Neuron (in vitro differentiated cells): ENCODE results near the gene FAM174C.
"Not testable (repeated sequence)": the region's sequence is repeated elsewhere in the genome, so short reads cannot be mapped to it uniquely, and the experiment has no call there.

Experiments used
- H2AFZ ChIP-seq: one replicate; pipeline ENCODE4 v1.6.1; 2013; ENCODE audit warnings: low read depth, mild to moderate bottlenecking, inconsistent platforms, low read length, moderate library complexity
- H3K27me3 ChIP-seq: one replicate; pipeline ENCODE4 v1.6.1; 2013; ENCODE audit warnings: low read length; ENCODE audit not compliant: insufficient read depth
- H3K36me3 ChIP-seq: one replicate; pipeline ENCODE4 v1.6.1; 2013; ENCODE audit warnings: low read length; ENCODE audit not compliant: insufficient read depth
- H3K4me1 ChIP-seq: one replicate; pipeline ENCODE4 v1.6.1; 2013; ENCODE audit warnings: low read length; ENCODE audit not compliant: insufficient read depth
- H3K4me3 ChIP-seq: 2 replicates; pipeline ENCODE4 v1.5.1; 2013; ENCODE audit warnings: mild to moderate bottlenecking, low read length, moderate library complexity
- H3K9me3 ChIP-seq: one replicate; pipeline ENCODE4 v1.6.1; 2013; ENCODE audit warnings: low read length

Gene FAM174C

DNA sequence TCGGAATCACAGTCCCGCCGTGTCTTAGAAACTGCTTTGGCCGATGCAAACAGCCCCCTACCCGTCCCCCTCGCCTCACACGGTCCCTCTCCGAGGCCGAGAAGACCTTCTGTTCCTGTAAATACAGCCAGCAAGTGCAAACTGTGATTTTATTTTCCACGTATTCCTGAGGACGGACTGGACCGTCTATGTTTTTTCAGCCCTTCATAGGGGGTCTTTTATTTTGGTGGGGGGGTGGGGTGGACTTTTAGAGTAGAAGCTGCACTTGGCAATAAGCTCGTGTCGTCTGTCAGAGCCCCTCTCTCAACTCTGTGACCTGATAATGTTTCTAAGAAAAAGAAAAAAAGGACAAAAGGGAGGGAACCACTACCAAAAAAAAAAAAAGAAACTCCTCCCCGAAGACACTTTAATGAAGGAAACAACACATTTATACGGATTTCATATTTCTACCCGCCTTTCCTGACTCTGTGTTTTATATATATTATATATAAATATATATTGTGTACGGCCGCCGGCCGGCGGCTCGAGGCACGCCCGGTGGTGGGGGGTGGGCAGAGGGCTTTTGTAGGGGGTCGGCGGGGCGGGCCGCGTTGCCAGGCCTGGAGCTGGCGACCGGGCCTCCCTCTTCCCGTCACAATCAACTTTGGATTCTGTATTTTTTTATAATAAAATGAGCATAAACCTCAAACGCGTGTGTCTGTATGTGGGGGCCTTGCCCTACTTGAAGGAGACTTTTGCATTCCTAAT, 25.6 kb downstream of the FAM174C start:
- H2AFZ ChIP-seq, result no peak overlapping the region
- peaks cover 13% of the 10 kb centered on the region for H3K4me1 ChIP-seq
- peaks cover 6% of the 10 kb centered on the region for H3K36me3 ChIP-seq

DNA sequence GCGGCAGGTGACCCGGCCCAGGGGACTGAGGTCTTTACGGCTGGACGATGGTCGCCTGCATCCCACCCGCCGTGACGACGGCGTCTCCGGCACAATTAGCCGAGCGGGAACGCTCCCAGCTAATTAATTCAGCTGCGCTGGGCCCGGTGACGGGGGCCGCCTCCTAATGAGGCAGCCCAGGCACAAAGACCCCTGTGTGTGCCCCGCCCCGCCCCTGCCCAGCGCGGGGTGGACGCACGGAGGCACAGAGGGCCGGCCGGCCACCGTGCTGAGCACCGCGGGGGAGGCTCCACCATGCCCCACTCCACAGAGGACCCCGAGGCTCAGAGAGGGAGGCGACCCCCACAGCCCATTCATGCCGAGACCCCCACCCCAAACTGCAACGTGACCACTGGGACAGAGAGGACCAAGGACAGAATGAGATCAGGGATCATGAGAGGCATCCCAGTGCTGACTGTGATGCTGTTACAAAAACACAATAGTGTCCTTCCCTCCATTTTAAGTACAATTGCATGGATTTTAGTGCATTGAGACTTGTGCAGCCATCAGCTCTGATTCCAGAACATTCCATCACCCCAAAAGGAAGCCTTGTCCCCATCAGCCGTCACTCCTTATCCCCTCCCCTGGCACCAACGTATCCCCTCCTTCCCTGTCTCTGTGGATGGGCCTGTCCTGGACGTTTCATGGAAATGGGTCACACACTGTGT, 27.4 kb downstream of the FAM174C start:
- H3K4me3 ChIP-seq, result no peak overlapping the region
- H3K36me3 ChIP-seq, result peaks cover 6% of the 10 kb centered on the region
- peaks cover 13% of the 10 kb centered on the region for H3K4me1 ChIP-seq
- H3K27me3 ChIP-seq, result no peaks in the 10 kb centered on the region
- H3K9me3 ChIP-seq, result no peaks in the 10 kb centered on the region
- no peak overlapping the region for H2AFZ ChIP-seq

More for the DNA sequence above, 25.6 kb downstream of the FAM174C start:
- no peaks in the 10 kb centered on the region for H3K9me3 ChIP-seq
- no peaks in the 10 kb centered on the region for H3K27me3 ChIP-seq
- H3K4me3 ChIP-seq, result no peak overlapping the region

DNA sequence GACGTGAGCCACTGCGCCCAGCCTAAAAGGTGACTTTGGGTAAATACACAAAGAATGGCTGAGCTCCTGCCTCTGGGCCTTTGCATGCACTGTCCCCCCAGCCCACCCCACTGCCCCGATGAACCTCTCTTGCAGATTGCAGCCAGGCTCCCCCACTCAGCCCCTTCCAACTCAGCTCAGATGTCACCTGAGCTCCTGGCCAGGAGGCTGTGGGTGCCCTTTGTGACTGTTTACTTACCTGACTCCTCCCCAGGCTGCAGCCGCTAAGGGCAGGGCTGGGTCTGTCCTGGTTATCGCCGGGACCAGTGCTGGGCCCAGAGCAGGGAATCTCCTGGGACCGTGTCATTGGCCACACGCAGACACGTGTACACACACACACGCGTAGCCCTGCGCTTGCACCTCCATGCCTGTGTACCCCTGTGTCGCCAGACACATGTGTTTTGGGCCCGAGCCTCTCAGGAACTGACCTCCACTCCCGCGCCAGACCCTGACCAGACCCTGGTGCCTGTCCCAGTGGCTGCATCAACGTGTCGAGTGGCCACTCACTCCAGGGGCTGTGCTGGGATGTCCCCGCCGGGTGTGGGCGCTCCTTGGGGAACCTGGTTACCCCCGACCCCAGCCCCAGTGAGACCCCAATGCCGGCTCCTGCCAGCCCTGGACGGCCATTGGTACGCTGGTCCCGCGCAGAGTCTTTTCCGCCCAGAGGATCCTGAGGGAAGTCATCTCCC, 29.0 kb downstream of the FAM174C start:
- no peak overlapping the region for H3K4me3 ChIP-seq
- H3K9me3 ChIP-seq, result no peaks in the 10 kb centered on the region
- H3K36me3 ChIP-seq, result peaks cover 4% of the 10 kb centered on the region
- peaks cover 13% of the 10 kb centered on the region for H3K4me1 ChIP-seq
- H3K27me3 ChIP-seq, result no peaks in the 10 kb centered on the region
- no peak overlapping the region for H2AFZ ChIP-seq

DNA sequence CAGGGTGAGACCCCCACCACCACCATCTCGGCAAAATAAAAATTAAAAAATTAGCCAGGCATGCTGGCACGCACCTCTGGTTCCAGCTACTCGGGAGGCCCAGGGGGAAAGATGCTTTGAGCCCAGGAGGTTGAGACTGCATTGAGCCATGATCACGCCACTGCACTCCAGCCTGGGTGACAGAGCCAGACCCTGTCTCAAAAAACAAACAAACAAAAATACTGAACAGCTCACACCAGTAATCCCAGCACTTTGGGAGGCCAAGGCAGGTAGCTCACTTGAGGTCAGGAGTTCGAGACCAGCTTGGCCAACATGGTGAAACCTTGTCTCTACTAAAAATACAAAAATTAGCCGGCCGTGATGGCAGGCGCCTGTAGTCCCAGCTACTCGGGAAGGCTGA, 30.0 kb downstream of the FAM174C start:
- peaks cover 13% of the 10 kb centered on the region for H3K4me1 ChIP-seq
- H2AFZ ChIP-seq, H3K4me3 ChIP-seq, H3K27me3 ChIP-seq, H3K36me3 ChIP-seq, H3K9me3 ChIP-seq: not testable (repeated sequence)

DNA sequence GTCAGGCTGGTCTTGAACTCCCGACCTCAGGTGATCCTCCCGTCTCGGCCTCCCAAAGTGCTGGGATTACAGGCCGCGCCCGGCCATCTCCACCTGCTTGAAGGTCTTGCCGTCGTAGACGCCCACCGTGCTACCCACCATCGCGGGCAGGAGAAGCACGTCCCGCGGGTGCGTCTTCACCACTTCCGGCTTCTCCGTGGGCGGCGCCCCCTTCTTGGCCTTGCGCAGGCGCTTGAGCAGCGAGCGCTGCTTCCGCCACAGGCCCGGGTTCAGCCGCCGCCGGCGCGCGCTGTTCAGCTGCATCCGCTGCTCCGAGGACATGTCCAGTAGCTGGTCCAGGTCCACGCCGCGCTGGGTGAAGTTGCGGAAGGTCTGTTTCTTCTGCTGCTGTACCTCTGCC, 32.0 kb downstream of the FAM174C start:
- Histone ChIP-seq H2AFZ (no peak overlapping the region), H3K36me3 (no peaks in the 10 kb centered on the region), H3K4me1 (peaks cover 9% of the 10 kb centered on the region), H3K4me3 (no peak overlapping the region), H3K9me3 (no peaks in the 10 kb centered on the region), H3K27me3 (peaks cover 5% of the 10 kb centered on the region)

DNA sequence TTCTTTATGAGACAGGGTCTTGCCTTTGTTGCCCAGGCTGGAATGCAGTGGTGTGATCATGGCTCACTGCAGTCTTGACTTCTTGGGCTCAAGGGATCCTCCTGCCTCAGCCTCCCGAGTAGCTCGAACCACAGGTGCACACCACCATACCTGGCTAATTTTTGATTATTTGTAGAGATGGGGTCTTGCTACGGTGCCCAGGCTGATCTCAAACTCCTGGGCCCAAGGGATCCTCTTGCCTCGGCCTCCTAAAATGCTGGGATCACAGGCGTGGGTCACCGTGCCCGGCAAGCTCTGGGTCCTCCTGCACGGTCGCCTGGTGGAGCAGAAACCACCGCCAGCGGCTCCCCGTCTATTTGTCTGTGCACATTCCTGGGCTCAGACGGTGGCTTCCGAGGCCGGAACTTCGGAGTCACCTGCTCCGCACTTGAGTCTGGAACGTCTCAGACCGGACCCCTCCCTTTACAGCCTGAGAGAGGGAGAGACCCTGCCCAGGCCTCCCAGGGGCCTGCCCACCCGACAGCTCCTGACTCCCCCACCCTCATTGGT, 32.5 kb downstream of the FAM174C start:
- no peak overlapping the region for H2AFZ ChIP-seq
- H3K36me3 ChIP-seq, result no peaks in the 10 kb centered on the region
- H3K4me3 ChIP-seq, result no peak overlapping the region
- peaks cover 4% of the 10 kb centered on the region for H3K4me1 ChIP-seq
- H3K27me3 ChIP-seq, result peaks cover 5% of the 10 kb centered on the region
- H3K9me3 ChIP-seq, result no peaks in the 10 kb centered on the region

DNA sequence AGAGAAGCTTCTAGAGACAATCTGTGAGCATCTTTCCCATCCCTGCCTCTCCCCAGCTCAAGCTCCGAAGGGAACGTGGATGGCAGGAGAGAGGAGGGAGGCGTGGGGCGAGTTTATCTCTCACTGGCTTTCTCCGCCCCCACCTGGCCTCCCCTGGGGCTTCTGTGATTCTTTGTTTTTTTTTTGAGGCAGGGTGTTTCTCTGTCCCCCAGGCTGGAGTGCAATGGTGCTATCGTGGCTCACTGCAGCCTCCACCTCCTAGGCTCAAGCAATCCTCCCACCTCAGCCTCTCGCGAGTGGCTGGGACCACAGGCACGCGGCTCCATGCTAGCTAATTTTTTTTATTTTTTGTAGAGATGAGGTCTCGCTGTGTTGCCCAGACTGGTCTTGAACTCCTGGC, 33.4 kb downstream of the FAM174C start:
- H3K4me3 ChIP-seq, result no peak overlapping the region
- H3K36me3 ChIP-seq, result no peaks in the 10 kb centered on the region
- peaks cover 11% of the 10 kb centered on the region for H3K27me3 ChIP-seq
- no peaks in the 10 kb centered on the region for H3K9me3 ChIP-seq
- H3K4me1 ChIP-seq, result no peaks in the 10 kb centered on the region
- no peak overlapping the region for H2AFZ ChIP-seq

DNA sequence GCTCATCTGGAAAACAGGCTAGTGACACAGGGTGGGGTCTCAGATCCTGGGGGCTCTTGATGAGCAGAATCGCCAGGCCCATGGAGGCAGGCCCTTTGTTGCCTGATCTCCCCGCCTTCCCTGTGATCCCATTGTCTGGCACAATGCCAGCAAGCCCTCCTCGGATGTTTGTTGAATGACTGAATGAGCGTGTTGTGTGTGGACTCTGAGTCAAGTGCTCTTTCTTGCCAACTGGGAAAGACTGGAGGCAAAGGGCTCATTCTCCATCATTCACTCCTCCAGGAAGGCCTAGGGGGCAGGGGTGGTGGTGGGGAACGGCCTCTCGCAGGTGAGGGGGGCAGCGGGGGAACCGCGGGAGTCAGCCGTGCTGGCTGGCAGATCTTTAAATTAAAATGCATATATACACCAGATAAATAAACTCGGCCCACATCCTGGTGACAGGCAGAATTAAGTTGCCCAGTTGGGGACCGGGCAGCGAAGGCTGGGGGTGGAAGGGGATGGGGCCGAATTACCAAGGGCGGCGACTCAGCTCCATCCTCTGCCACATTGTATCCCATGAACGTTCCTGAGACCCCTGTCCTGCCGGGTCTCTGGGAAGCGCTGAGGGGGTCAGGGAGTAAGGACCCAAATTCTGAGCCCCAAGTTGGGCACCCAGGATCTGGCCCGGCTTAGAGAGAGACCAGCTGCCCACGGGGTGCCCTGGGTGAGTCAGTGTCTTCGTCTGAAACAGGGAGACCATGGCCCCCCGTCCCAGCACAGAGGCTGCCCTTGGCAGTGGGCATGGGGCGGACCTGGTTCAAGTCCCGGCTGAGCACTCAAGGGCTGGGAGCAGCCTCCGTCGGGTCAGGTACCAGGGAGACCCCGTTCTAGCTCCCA, 34.9 kb downstream of the FAM174C start:
- no peaks in the 10 kb centered on the region for H3K9me3 ChIP-seq
- H3K4me1 ChIP-seq, result no peaks in the 10 kb centered on the region
- H3K27me3 ChIP-seq, result peaks cover 17% of the 10 kb centered on the region
- H2AFZ ChIP-seq, result no peak overlapping the region
- H3K36me3 ChIP-seq, result no peaks in the 10 kb centered on the region
- H3K4me3 ChIP-seq, result no peak overlapping the region

DNA sequence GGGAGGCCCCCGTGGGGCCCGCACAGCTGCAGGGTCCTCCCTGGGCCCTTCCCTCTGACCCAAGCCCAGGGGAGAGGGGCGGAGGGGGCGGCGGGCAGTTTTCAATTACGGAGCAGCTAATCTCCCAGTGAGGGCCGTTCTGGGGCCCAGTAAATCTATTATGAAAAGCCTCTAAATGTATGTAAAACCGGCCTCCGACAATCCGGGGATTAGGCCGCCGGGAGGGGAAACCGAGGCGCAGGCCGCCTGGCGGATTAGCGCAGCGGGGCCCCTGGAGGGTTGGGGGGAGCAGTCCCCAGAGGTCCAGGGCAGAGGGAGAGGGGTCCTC, 35.5 kb downstream of the FAM174C start:
- no peaks in the 10 kb centered on the region for H3K36me3 ChIP-seq
- H3K9me3 ChIP-seq, result no peaks in the 10 kb centered on the region
- H3K27me3 ChIP-seq, result peaks cover 17% of the 10 kb centered on the region
- H3K4me3 ChIP-seq, result no peak overlapping the region
- H2AFZ ChIP-seq, result no peak overlapping the region
- peaks cover under 1% of the 10 kb centered on the region for H3K4me1 ChIP-seq

DNA sequence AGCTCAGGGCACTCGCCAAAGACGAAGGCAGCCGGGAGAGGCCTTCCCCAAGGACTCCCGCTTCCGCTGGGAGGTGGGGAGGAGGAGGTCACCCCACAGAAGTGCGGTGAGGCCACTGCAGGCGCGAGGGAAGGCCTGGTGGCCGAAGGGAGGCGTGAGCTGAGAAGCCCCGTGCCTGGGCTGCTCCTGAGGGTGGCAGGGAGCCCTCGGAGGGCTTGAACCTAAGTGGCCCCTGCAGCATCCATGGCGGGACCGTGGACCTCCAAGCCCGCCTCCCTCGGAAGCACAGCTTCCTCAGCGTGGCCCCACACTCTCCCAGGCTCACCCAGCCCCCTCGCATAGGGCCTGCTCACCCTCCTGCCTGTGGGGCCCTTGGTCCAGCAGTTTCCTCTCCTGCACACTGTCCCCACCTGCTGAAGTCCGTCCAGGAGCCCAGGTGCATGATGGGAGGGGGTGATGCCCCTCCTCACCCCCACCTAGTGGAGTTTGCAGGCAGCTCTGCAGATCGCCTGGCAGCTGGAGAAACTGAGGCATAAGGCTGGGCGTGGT, 36.3 kb downstream of the FAM174C start:
- no peak overlapping the region for H2AFZ ChIP-seq
- no peaks in the 10 kb centered on the region for H3K36me3 ChIP-seq
- peaks cover 3% of the 10 kb centered on the region for H3K4me1 ChIP-seq
- peaks cover 25% of the 10 kb centered on the region for H3K27me3 ChIP-seq
- H3K4me3 ChIP-seq, result no peak overlapping the region
- H3K9me3 ChIP-seq, result no peaks in the 10 kb centered on the region

DNA sequence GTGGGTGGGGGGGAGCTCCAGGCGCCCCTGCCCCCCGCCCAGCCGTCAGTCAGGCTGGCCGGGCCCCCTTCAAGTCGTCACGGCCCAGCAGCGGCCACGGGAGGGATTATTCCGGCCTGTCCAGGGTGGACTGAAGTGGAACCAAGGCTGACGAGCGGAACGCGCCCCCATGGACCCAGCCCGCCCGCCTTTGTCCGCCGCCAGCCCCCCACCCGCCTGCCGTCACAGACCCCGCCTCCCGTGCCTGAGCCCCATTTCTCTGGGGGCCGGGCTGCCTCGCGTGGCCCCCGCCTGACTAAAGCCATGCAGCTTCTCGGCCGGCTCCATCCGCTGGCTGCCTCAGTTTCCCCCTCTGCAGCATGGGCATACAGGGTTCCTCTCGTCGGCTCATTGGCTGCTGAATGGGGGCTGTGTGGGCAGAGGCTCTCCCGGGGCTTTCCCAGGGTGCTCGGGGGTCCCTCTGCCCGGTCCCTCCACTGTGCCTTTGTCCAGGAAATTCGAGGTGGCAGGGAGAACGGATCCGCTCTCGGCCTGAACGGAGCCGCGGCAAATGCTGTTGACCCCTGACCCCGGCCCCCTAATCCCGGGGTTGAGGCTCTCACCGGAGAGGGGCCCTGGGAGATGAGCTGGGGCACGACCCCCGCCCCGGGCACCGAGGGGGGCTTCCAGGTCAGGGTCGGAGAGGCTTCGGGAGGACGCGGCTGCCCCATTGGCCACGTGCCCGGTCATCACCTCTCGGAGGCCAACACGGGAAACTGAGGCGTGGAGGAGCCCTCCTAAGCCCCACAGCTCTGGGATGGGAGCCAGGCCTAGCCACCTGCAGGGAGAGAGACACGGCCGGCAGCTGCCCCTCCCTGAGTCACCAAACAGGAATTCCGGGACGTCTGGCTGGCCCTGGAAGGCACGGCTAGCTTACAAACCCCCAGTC, 37.7 kb downstream of the FAM174C start:
- no peaks in the 10 kb centered on the region for H3K36me3 ChIP-seq
- H2AFZ ChIP-seq, result no peak overlapping the region
- H3K9me3 ChIP-seq, result no peaks in the 10 kb centered on the region
- H3K27me3 ChIP-seq, result peaks cover 36% of the 10 kb centered on the region
- H3K4me1 ChIP-seq, result peaks cover 3% of the 10 kb centered on the region
- H3K4me3 ChIP-seq, result no peak overlapping the region
